ENCODE results near the gene ANG.

DNA sequence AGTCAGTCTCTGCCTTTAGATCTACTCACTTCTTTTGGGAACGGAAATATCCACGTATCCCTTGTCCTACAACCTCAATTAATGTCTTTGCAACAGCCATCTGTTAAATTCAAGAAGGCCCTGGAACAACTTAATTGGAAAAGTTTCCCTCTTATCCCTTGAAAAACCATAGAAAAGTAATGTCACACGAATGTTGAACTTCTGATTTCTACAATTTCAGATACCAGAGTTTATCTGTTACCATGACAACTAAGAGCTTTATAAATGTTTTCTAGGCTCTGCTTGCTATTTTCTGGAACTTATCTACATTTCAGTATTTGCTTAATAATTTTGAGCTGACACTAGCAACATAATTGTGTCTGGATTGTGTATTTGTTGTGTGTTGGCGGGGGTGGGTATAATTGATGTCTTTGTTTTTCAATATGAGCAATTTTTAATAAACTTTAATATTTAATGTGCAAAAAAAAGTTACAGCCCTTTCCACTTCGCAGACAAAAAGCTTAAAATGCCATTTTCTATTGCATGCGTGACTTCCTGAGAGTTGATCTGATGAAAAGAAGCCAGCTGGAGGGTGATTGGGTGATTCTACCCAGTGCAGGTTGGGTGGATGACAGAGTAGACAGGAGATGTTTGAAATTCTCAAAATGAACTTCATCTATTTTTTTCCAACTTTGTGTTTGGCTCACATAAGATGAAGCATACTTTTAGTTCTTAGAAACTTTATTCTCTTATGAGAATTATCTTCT lies 45.3 kb downstream of the ANG start:
- TF ChIP-seq CTCF (IDR thresholded peaks at IDR 0.05; ENCODE audit: low read length) (no peak), EZH2 (IDR thresholded peaks at IDR 0.05; ENCODE audit: borderline replicate concordance, low read length) (no peak)
